Brain microvascular endothelial cell (primary cell): ENCODE results near the gene HIBADH.
"Not testable (repeated sequence)": the region's sequence is repeated elsewhere in the genome, so short reads cannot be mapped to it uniquely, and the experiment has no call there.

ENCODE experiments used
- DNase-seq: peaks from one replicate; pipeline ENCODE4 v3.0.0-alpha.2; 2020
- H3K27ac ChIP-seq: fragments of 250-450 bp; sonication (Bioruptor Pico); 2 replicates; pipeline ENCODE4 v1.5.1; 2020; ENCODE audit warnings: mild to moderate bottlenecking, moderate library complexity
- H3K27me3 ChIP-seq: fragments of 250-450 bp; sonication (Bioruptor Pico); replicated peaks from 2 replicates; pipeline ENCODE4 v1.5.1; 2020; ENCODE audit warnings: mild to moderate bottlenecking
- H3K36me3 ChIP-seq: fragments of 250-450 bp; sonication (Bioruptor Pico); replicated peaks from 2 replicates; pipeline ENCODE4 v1.5.1; 2020; ENCODE audit warnings: mild to moderate bottlenecking
- H3K4me3 ChIP-seq: 2 replicates; pipeline ENCODE4 v1.5.1; 2011; ENCODE audit warnings: low read depth, mild to moderate bottlenecking, control low read depth, low read length, moderate library complexity
- CTCF ChIP-seq: IDR thresholded peaks from 2 replicates; pipeline ENCODE4 v1.5.1; 2011; ENCODE audit warnings: low read depth, mild to moderate bottlenecking, moderate library complexity, low read length, control low read depth, inconsistent platforms; ENCODE audit errors: missing control alignments
- in situ Hi-C: cut with HindIII; loops from 2 replicates; pipeline ENCODE4 v1.10.0; 2017; ENCODE audit warnings: low sequenced_read_pairs, low pct_ligation_motif_present

Gene HIBADH

DNA sequence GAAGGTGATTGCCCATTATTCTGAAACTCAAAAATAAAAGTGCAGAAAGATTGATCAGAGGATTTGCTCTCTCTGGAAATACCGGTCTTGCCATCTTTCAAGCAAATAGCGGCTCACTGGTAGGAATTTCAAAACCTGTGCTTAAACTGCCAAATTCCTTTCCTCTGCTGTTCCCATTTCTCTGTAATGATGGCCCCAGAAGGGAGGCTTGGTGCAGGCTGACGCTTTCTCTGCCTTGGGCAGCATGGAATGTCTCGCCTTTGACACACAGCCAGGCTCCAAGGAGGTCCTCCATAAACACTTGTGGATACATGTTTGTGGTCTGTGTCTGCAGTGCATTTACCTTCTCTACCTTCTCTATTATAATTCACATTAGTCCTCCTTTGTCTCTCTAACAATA lies 146.8 kb downstream of the HIBADH start:
- DNase-seq = no peak
- Histone ChIP-seq H3K27ac (no peak overlapping the region), H3K27me3 (no peaks in the 10 kb centered on the region), H3K36me3 (no peaks in the 10 kb centered on the region), H3K4me3 (no peak overlapping the region)
- in situ Hi-C loops = no loop called here
- TF ChIP-seq CTCF = no peak

DNA sequence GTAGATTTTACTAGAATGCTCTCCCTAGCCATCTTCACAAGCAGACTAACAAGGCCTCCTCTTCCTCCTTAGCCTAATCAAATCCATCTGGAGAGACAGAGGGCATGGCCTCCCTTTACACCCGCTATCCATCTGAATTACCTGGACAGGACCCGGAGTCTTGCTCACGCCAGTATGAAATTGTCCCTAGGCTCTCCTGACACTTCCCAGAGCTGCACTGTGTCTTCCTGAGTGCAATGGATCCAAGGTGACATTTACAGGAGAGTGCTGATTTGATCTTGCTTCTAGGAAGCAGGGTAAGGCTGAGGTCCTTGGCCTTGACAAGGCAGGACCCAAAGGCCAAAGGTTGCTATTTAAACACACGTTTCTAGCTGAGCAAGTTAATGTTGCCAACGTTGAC lies 147.8 kb downstream of the HIBADH start:
- no peak for TF ChIP-seq CTCF
- H3K27ac ChIP-seq = no peak overlapping the region
- in situ Hi-C loops = no loop called here
- H3K27me3 ChIP-seq = no peaks in the 10 kb centered on the region
- no peak overlapping the region for H3K4me3 ChIP-seq
- no peaks in the 10 kb centered on the region for H3K36me3 ChIP-seq
- DNase-seq = no peak

DNA sequence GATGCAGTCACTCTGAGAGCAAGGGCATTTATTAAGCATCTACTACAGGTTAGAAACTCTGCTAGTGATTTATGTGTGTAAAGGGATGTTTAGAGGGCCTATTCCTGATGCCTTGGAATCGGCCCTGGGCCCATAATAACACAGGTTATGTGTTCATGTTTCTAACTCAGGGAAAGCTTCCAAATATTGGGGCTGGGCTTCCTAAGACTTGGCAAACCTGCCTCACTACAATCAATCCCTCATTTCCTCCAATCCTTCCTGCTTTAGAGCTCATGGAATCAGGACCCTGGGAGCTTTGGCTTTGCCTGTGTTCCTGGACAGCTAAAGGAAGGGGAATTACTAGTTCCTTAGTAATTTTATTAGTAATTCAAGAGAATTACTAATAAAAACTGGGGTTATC lies 148.8 kb downstream of the HIBADH start:
- H3K36me3 ChIP-seq = no peaks in the 10 kb centered on the region
- DNase-seq = no peak
- no peak overlapping the region for H3K4me3 ChIP-seq
- H3K27me3 ChIP-seq = no peaks in the 10 kb centered on the region
- H3K27ac ChIP-seq = no peak overlapping the region
- in situ Hi-C loops = no loop called here
- no peak for TF ChIP-seq CTCF

DNA sequence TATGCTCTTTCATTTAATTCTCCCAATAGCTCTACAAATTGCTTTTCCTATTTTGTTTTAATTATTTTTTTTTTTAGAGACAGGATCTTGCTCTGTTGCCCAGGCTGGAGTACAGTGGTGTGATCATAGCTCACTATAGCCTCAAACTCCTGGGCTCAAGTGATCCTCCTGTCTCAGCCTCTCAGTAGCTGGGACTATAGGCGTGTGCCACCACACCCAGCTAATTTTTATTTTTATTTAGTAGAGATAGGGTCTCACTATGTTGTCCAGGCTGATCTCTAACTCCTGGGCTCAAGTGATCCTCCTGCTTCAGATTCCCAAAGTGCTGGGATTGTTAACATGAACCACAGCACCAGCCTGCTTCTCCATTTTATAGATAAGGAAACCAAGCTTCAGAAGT lies 151.3 kb downstream of the HIBADH start:
- in situ Hi-C loops, H3K36me3 ChIP-seq: not testable (repeated sequence)

DNA sequence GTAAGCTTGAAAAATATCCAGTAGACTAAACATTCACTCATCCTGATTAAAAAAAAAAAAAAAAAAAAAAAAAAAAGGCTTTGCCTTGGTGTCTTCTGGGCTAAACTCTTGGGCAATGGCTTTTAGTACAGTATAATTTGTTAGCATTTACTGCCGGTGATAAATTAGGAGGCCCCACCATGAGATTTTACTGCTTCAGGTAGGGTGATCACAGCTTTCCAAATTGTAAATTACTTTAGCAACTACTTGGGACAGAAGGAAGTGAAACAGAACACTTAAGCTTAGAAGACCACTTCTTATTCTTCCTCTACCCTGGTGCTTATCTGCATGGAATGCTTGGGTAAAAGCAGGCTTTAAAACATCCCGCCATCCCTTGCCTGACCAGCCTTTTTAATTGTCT lies 152.1 kb downstream of the HIBADH start:
- Histone ChIP-seq H3K27ac (no peak overlapping the region), H3K4me3 (no peak overlapping the region), H3K36me3 (no peaks in the 10 kb centered on the region), H3K27me3 (no peaks in the 10 kb centered on the region)
- in situ Hi-C loops = no loop called here
- no peak for TF ChIP-seq CTCF
- DNase-seq = no peak

More for the DNA sequence above, 151.3 kb downstream of the HIBADH start:
- H3K4me3 ChIP-seq, H3K27ac ChIP-seq, H3K27me3 ChIP-seq, DNase-seq: not testable (repeated sequence)

- not testable (repeated sequence) for H3K4me3 ChIP-seq, H3K27ac ChIP-seq, H3K36me3 ChIP-seq
Observed at GRCh38 chr7:27501879-27502278, 160.8 kb downstream of the HIBADH start.

DNA sequence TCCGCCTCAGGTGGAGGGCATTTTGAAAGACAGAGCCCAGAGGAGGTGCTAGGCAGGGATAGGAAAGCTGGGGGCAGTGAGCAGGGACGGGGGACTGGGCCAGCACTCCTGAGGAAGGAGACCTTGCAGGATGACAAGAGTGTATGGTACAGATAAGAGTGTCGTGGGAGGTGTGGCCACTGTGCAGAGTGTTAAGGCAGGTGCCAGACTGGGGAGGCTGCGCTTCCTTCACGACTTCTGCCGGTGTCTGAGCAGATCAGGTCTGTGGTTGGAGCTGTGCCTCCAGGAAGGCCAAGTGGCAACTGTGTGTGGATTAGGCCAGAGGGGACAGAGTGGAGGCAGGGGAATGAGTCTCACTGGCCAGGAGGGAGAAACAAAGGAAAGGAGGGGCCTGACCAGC lies 161.7 kb downstream of the HIBADH start:
- Histone ChIP-seq H3K36me3 (no peaks in the 10 kb centered on the region), H3K27ac (no peak overlapping the region), H3K27me3 (no peaks in the 10 kb centered on the region), H3K4me3 (no peak overlapping the region)
- TF ChIP-seq CTCF = no peak
- in situ Hi-C loops = no loop called here
- DNase-seq = no peak

More at GRCh38 chr7:27501879-27502278, 160.8 kb downstream of the HIBADH start:
- DNase-seq, H3K27me3 ChIP-seq, in situ Hi-C loops: not testable (repeated sequence)
